ENCODE measurements around the gene LRRC41. TPM values are rescaled to one million over a fixed set of nuclear protein-coding genes. Genes with fewer than 3 reads are reported as not detected.

LRRC41 gene
- total and polyA plus RNA-seq, 2 of the 13 experiments (the other 11 are each of a cell fraction or from before 2014, with no cell fraction given): 48.1 to 53.6 TPM

- TF ChIP-seq RFXANK (CRISPR knock-in tag; IDR thresholded peaks at IDR 0.05): no peak
- TF ChIP-seq SNAPC2 (CRISPR knock-in tag; IDR thresholded peaks at IDR 0.05): no peak
- peak; percentile 61; the same call in 1 of the 2 replicates for TF ChIP-seq ZNF704 (CRISPR knock-in tag; IDR thresholded peaks at IDR 0.05; ENCODE audit: borderline replicate concordance)
- TF ChIP-seq IKZF4 (CRISPR knock-in tag; IDR thresholded peaks at IDR 0.05; ENCODE audit: borderline replicate concordance, low read depth, not compliant biosample characterization): no peak
- TF ChIP-seq MAF1 (CRISPR knock-in tag; IDR thresholded peaks at IDR 0.05; ENCODE audit: borderline replicate concordance): no peak
- TF ChIP-seq MED13 (CRISPR knock-in tag; IDR thresholded peaks at IDR 0.05): peak; percentile 52; the same call in 1 of the 2 replicates
- TF ChIP-seq BRCA1 (CRISPR knock-in tag; IDR thresholded peaks at IDR 0.05): 0 out of 2 replicates have a peak, but pooled peaks have one; percentile 24
- no peak for TF ChIP-seq ZMYM2 (CRISPR knock-in tag; IDR thresholded peaks at IDR 0.05)
- no peak for TF ChIP-seq SRSF9 (IDR thresholded peaks at IDR 0.05; ENCODE audit: borderline replicate concordance, insufficient read depth, low read depth, low read length, poor library complexity, severe bottlenecking)
- no peak; the same call in 1 of the 2 replicates for TF ChIP-seq KLF11 (CRISPR knock-in tag; IDR thresholded peaks at IDR 0.05)
- 0 out of 2 replicates have a peak, but pooled peaks have one; percentile 12 for TF ChIP-seq ZNF256 (CRISPR knock-in tag; conservative IDR thresholded peaks at IDR 0.05)
- TF ChIP-seq GABPA (IDR thresholded peaks at IDR 0.05; ENCODE audit: low read depth, low read length): no peak
- TF ChIP-seq GABPA (CRISPR knock-in tag; IDR thresholded peaks at IDR 0.05; ENCODE audit: low read depth): no peak
- TF ChIP-seq NBN (conservative IDR thresholded peaks at IDR 0.05): no peak
- TF ChIP-seq RBFOX2 (IDR thresholded peaks at IDR 0.05; ENCODE audit: low read depth, low read length): peak; percentile 78
- TF ChIP-seq MAFG (CRISPR knock-in tag; IDR thresholded peaks at IDR 0.05): no peak
- TF ChIP-seq KLF15 (CRISPR knock-in tag; IDR thresholded peaks at IDR 0.05; ENCODE audit: borderline replicate concordance): peak; percentile 69; the same call in 1 of the 2 replicates
- no peak for TF ChIP-seq ZBTB26 (CRISPR knock-in tag; IDR thresholded peaks at IDR 0.05; ENCODE audit: borderline replicate concordance)
- TF ChIP-seq ZNF251 (CRISPR knock-in tag; IDR thresholded peaks at IDR 0.05): no peak
- TF ChIP-seq TEAD3 (CRISPR knock-in tag; optimal IDR thresholded peaks at IDR 0.05; ENCODE audit: borderline replicate concordance): no peak
- no peak for TF ChIP-seq ELF1 (CRISPR knock-in tag; IDR thresholded peaks at IDR 0.05)
- peak; percentile 74; the same call in 1 of the 2 replicates for TF ChIP-seq ZBTB37 (CRISPR knock-in tag; IDR thresholded peaks at IDR 0.05)
- no peak for TF ChIP-seq AKAP8 (CRISPR knock-in tag; IDR thresholded peaks at IDR 0.05)
- no peak for TF ChIP-seq E2F5 (CRISPR knock-in tag; conservative IDR thresholded peaks at IDR 0.05)
- TF ChIP-seq ZNF652 (CRISPR knock-in tag; IDR thresholded peaks at IDR 0.05; ENCODE audit: borderline replicate concordance, low read depth): no peak
- TF ChIP-seq ZNF232 (CRISPR knock-in tag; IDR thresholded peaks at IDR 0.05; ENCODE audit: borderline replicate concordance): peak; percentile 13; the same call in 1 of the 2 replicates
- TF ChIP-seq NFE2L1 (CRISPR knock-in tag; IDR thresholded peaks at IDR 0.05; ENCODE audit: borderline replicate concordance): no peak
These were observed 1.4 kb downstream of the LRRC41 start (continued) for GRCh38 chr1:46301808-46302640.
